Tibial artery (tissue), 4 donors: ENCODE data around the gene TANK.
A peak's percentile ranks its signal among the peaks of the same experiment; 100 is the strongest.

ENCODE experiments used
- DNase-seq, 2 donors: peaks; one replicate each; pipeline ENCODE4 v3.0.0-alpha.2; 2019
- H3K27ac ChIP-seq, 2 donors: fragments of 200-600 bp; sonication (generic) in 1 of 2; 1 replicate in 1 of 2; 2 replicates in 1 of 2; pipeline ENCODE4 v1.5.1; 2018 to 2019; ENCODE audit warnings: mild to moderate bottlenecking in 1 of 2
- H3K27me3 ChIP-seq, 2 donors: fragments of 200-600 bp; sonication (generic) in 1 of 2; one replicate each; pipeline versions ENCODE4 v1.5.1 to v1.6.0; 2016 to 2019
- H3K36me3 ChIP-seq, 3 donors: fragments of 200-600 bp; sonication (generic) in 2 of 3; one replicate each; pipeline ENCODE4 v1.5.1; 2016 to 2019; ENCODE audit warnings: mild to moderate bottlenecking in 2 of 3
- H3K4me1 ChIP-seq, 4 donors: fragments of 200-600 bp; sonication (generic) in 2 of 4; 1 replicate in 3 of 4; 2 replicates in 1 of 4; pipeline ENCODE4 v1.5.1; 2016 to 2019
- H3K4me3 ChIP-seq, 2 donors: fragments of 200-600 bp; sonication (generic) in 1 of 2; 1 replicate in 1 of 2; 2 replicates in 1 of 2; pipeline ENCODE4 v1.5.1; 2018 to 2019; ENCODE audit warnings: mild to moderate bottlenecking in 2 of 2
- H3K9me3 ChIP-seq, 3 donors: fragments of 200-600 bp; sonication (generic) in 1 of 3; one replicate each; pipeline ENCODE4 v1.5.1; 2016 to 2019
- CTCF ChIP-seq, 2 experiments: fragments of 200-600 bp in 1 of 2; fragments of 450-650 bp in 1 of 2; IDR thresholded peaks; one replicate each; pipeline ENCODE4 v1.5.1; 2017 to 2019; ENCODE audit warnings: antibody characterized with exemption in 2 of 2, mild to moderate bottlenecking in 1 of 2, moderate library complexity in 1 of 2
- intact Hi-C: fragments of 100-400 bp; cut with DNase I; formaldehyde crosslinking; loops from one replicate; pipeline ENCODE4 v1.15.0; 2023; ENCODE audit warnings: low total_unique reads

Gene TANK

GRCh38 chr2:161246281-161246680 lies 86.1 kb downstream of the TANK start:
- TF ChIP-seq CTCF (IDR thresholded peaks at IDR 0.05), result no peak
- intact Hi-C loops, result no loop called here

GRCh38 chr2:161250864-161251436 lies 90.7 kb downstream of the TANK start:
- Histone ChIP-seq H3K27me3 (no peaks in the 10 kb centered on the region), H3K27ac (no peak overlapping the region), H3K36me3 (no peaks in the 10 kb centered on the region), H3K4me1 (no peaks in the 10 kb centered on the region), H3K4me3 (no peak overlapping the region), H3K9me3 (no peaks in the 10 kb centered on the region)
- no peak for DNase-seq
- intact Hi-C loops, result no loop called here
- peak in 1 of 2 experiments; percentile 30 for TF ChIP-seq CTCF (IDR thresholded peaks at IDR 0.05)

More at GRCh38 chr2:161246281-161246680, 86.1 kb downstream of the TANK start:
- Histone ChIP-seq H3K9me3 (no peaks in the 10 kb centered on the region), H3K4me3 (no peak overlapping the region), H3K36me3 (no peaks in the 10 kb centered on the region), H3K4me1 (no peaks in the 10 kb centered on the region), H3K27ac (no peak overlapping the region), H3K27me3 (peaks cover 0 to 3% of the 10 kb centered on the region in 2 donors)
- DNase-seq, result no peak

GRCh38 chr2:161257123-161257952 lies 97.1 kb downstream of the TANK start:
- Histone ChIP-seq H3K9me3 (no peaks in the 10 kb centered on the region), H3K27ac (no peak overlapping the region), H3K4me1 (no peaks in the 10 kb centered on the region), H3K27me3 (no peaks in the 10 kb centered on the region), H3K36me3 (no peaks in the 10 kb centered on the region), H3K4me3 (no peak overlapping the region)
- TF ChIP-seq CTCF (IDR thresholded peaks at IDR 0.05), result no peak
- no peak for DNase-seq
- intact Hi-C loops, result no loop called here

- no peak for DNase-seq
- no peaks in the 10 kb centered on the region for H3K27me3 ChIP-seq
- intact Hi-C loops, result no loop called here
- TF ChIP-seq CTCF (IDR thresholded peaks at IDR 0.05), result no peak
- H3K4me3 ChIP-seq, result no peak overlapping the region
- no peaks in the 10 kb centered on the region for H3K4me1 ChIP-seq
- no peak overlapping the region for H3K27ac ChIP-seq
- no peaks in the 10 kb centered on the region for H3K36me3 ChIP-seq
- no peaks in the 10 kb centered on the region for H3K9me3 ChIP-seq
Observed at GRCh38 chr2:161265874-161266273, 105.6 kb downstream of the TANK start.

- no peak for DNase-seq
- Histone ChIP-seq H3K4me1 (no peaks in the 10 kb centered on the region), H3K27me3 (no peaks in the 10 kb centered on the region), H3K36me3 (no peaks in the 10 kb centered on the region), H3K9me3 (no peaks in the 10 kb centered on the region), H3K4me3 (no peak overlapping the region), H3K27ac (no peak overlapping the region)
- no peak for TF ChIP-seq CTCF (IDR thresholded peaks at IDR 0.05)
- intact Hi-C loops, result no loop called here
Observed at GRCh38 chr2:161269111-161269510, 108.9 kb downstream of the TANK start.
